GM21367 (cell line): ENCODE results near the gene CAPN12.

Experiments
- ATAC-seq: cut with Tn5 transposase; IDR thresholded peaks from one replicate; pipeline ENCODE4 v1.9.1; 2021; ENCODE audit not compliant: unreplicated experiment

Gene CAPN12

DNA sequence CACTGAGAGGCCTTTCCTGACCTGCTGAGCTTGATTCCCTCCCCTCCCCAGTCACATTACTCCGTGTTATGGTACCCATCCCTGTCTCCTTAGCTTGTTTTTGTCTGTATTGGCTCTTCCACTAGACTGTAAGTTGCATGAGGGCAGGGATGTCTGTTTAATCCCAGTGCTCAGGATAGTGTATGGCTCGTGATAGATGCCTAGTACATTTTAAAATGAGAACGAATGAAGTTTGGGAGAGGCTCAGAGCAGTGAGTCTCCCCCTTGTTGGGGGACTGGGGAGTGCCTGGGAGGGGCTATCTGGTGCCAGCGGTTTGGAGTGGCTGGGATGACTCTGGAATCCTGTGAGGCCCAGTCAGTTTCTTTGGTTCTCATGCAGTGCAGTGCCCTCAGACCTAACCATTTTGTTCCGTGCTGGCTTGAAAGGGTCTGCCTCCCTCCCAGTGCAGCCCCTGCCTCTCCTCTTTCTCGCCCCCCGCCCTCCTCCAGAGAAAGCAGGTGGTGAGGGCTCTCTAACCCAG is 61.3 kb downstream of the CAPN12 start:
- no peak for ATAC-seq

GRCh38 chr19:38682195-38682867 is 61.9 kb downstream of the CAPN12 start:
- no peak for ATAC-seq
